Stimulated activated CD4-positive, alpha-beta T cell treated with anti-CD3 and anti-CD28 coated beads, Interleukin-15, amount 100 ng/mL, for 1 hour (primary cell): ENCODE measurements around the gene PRC1.
A peak's percentile ranks its signal among the peaks of the same experiment; 100 is the strongest.

Experiments used
- DNase-seq, 2 donors: peaks; one replicate each; pipeline ENCODE4 v3.0.0-alpha.2; 2020; ENCODE audit warnings: low read depth in 1 of 2, low spot score in 1 of 2

Gene PRC1

GRCh38 chr15:90955624-90956273 lies 38.6 kb downstream of the PRC1 start:
- DNase-seq: no peak

- peak; percentile 71 to 77 for DNase-seq
Measured at GRCh38 chr15:90954712-90955623, 39.4 kb downstream of the PRC1 start, which contains the start of gene RCCD1. Gene RCCD1, plus strand, starts transcription at chr15:90954884. Its CDS starts 1,851 bp downstream, at chr15:90956735.

GRCh38 chr15:90953947-90954711 lies 40.2 kb downstream of the PRC1 start:
- DNase-seq: no peak

- no peak for DNase-seq
Measured at GRCh38 chr15:90952901-90953677, 41.2 kb downstream of the PRC1 start.

- no peak for DNase-seq
Measured at GRCh38 chr15:90950676-90951075, 43.7 kb downstream of the PRC1 start.

GRCh38 chr15:90949979-90950675 lies 44.2 kb downstream of the PRC1 start:
- DNase-seq: no peak

- no peak for DNase-seq
Measured at GRCh38 chr15:90948506-90948905, 45.8 kb downstream of the PRC1 start.

GRCh38 chr15:90947577-90948357 lies 46.6 kb downstream of the PRC1 start:
- no peak for DNase-seq

GRCh38 chr15:90946941-90947576 lies 47.3 kb downstream of the PRC1 start:
- DNase-seq: no peak

GRCh38 chr15:90946538-90946937 lies 47.8 kb downstream of the PRC1 start:
- no peak for DNase-seq

- DNase-seq: no peak
Measured at GRCh38 chr15:90945091-90945490, 49.2 kb downstream of the PRC1 start.

GRCh38 chr15:90942354-90943120 lies 51.8 kb downstream of the PRC1 start:
- no peak for DNase-seq

GRCh38 chr15:90941038-90941437 lies 53.3 kb downstream of the PRC1 start:
- no peak for DNase-seq

GRCh38 chr15:90939756-90940155 lies 54.6 kb downstream of the PRC1 start:
- no peak for DNase-seq

GRCh38 chr15:90938261-90938660 lies 56.1 kb downstream of the PRC1 start:
- no peak for DNase-seq

- DNase-seq: no peak
Measured at GRCh38 chr15:90936823-90937222, 57.5 kb downstream of the PRC1 start.

GRCh38 chr15:90934949-90935751 lies 59.2 kb downstream of the PRC1 start, which contains the start of gene UNC45A:
Gene UNC45A, plus strand, starts transcription at chr15:90935285. Its CDS starts 40 bp downstream, at chr15:90935325.
- DNase-seq: peak; percentile 93 to 97
